ENCODE results near the gene RPS27A.
A peak's percentile ranks its signal among the peaks of the same experiment; 100 is the strongest.
"Not testable (repeated sequence)": the region's sequence is repeated elsewhere in the genome, so short reads cannot be mapped to it uniquely, and the experiment has no call there.

The RPS27A gene

GRCh38 chr2:55232084-55232862 lies at the start of gene RPS27A, which contains the start of gene CLHC1:
TSS of gene RPS27A (plus strand) at chr2:55232688. CDS start at chr2:55232825, 137 bp downstream.
TSS of gene CLHC1 (minus strand) at chr2:55232293. CDS start at chr2:55222411, 9,882 bp downstream.
- DNase-seq (ENCODE audit: low spot score), result peak; percentile 92

GRCh38 chr2:55186837-55187236 lies 45.7 kb upstream of the RPS27A start:
- not testable (repeated sequence) for DNase-seq (ENCODE audit: low spot score)

- not testable (repeated sequence) for DNase-seq (ENCODE audit: low spot score)
These were observed 40.6 kb upstream of the RPS27A start for GRCh38 chr2:55191888-55192287.

- DNase-seq (ENCODE audit: low spot score), result no peak
These were observed 36.0 kb upstream of the RPS27A start for GRCh38 chr2:55196526-55196925.

GRCh38 chr2:55200416-55200815 lies 32.1 kb upstream of the RPS27A start:
- DNase-seq (ENCODE audit: low spot score), result no peak

GRCh38 chr2:55204536-55204935 lies 28.0 kb upstream of the RPS27A start:
- no peak for DNase-seq (ENCODE audit: low spot score)

GRCh38 chr2:55204950-55205349 lies 27.5 kb upstream of the RPS27A start:
- no peak for DNase-seq (ENCODE audit: low spot score)

- DNase-seq (ENCODE audit: low spot score), result no peak
These were observed 18.7 kb upstream of the RPS27A start for GRCh38 chr2:55213822-55214221.

- no peak for DNase-seq (ENCODE audit: low spot score)
These were observed 8.3 kb upstream of the RPS27A start for GRCh38 chr2:55223958-55224760.

GRCh38 chr2:55224761-55225261 lies 7.7 kb upstream of the RPS27A start:
- DNase-seq (ENCODE audit: low spot score), result no peak

GRCh38 chr2:55225481-55226020 lies 6.9 kb upstream of the RPS27A start:
- DNase-seq (ENCODE audit: low spot score), result no peak

GRCh38 chr2:55227437-55228225 lies 4.9 kb upstream of the RPS27A start:
- not testable (repeated sequence) for DNase-seq (ENCODE audit: low spot score)

- DNase-seq (ENCODE audit: low spot score), result no peak
These were observed 4.3 kb upstream of the RPS27A start for GRCh38 chr2:55228226-55228563.

- no peak for DNase-seq (ENCODE audit: low spot score)
These were observed 3.3 kb upstream of the RPS27A start for GRCh38 chr2:55229221-55229620.

- no peak for DNase-seq (ENCODE audit: low spot score)
These were observed 1.9 kb upstream of the RPS27A start for GRCh38 chr2:55230551-55230950.

GRCh38 chr2:55231546-55232083 lies 873 bp upstream of the RPS27A start:
- no peak for DNase-seq (ENCODE audit: low spot score)

GRCh38 chr2:55232863-55233657 lies 572 bp downstream of the RPS27A start:
- no peak for DNase-seq (ENCODE audit: low spot score)

GRCh38 chr2:55233658-55233940 lies 1.1 kb downstream of the RPS27A start:
- DNase-seq (ENCODE audit: low spot score), result no peak

GRCh38 chr2:55235724-55236538 lies 3.4 kb downstream of the RPS27A start:
- DNase-seq (ENCODE audit: low spot score), result no peak

GRCh38 chr2:55236992-55237543 lies 4.6 kb downstream of the RPS27A start:
- DNase-seq (ENCODE audit: low spot score), result no peak

Measured in HuH-7 (cell line).